ENCODE measurements around the gene PCSK5.

Gene PCSK5

GRCh38 chr9:76227156-76227555, 336.7 kb downstream of the PCSK5 start:
- no peak for DNase-seq
- Histone ChIP-seq H3K4me1 (ENCODE audit: low read length) (no peaks in the 10 kb centered on the region), H3K4me3 (ENCODE audit: low read length) (no peak overlapping the region), H3K9me3 (replicated peaks; ENCODE audit: insufficient read depth, low read length) (no peaks in the 10 kb centered on the region), H3F3A (ENCODE audit: insufficient read depth, low read length) (no peaks in the 10 kb centered on the region), H3K27me3 (replicated peaks; ENCODE audit: insufficient read depth, low read length) (no peaks in the 10 kb centered on the region), H3K27ac (ENCODE audit: low read length) (no peak overlapping the region), H3K79me2 (ENCODE audit: low read length) (no peaks in the 10 kb centered on the region), H3K36me3 (replicated peaks; ENCODE audit: insufficient read depth, low read length) (no peaks in the 10 kb centered on the region), H3K9ac (ENCODE audit: low read length) (no peak overlapping the region), H4K20me1 (ENCODE audit: insufficient read depth, low read length) (no peaks in the 10 kb centered on the region), H2AFZ (ENCODE audit: low read length) (no peak overlapping the region), H3K4me2 (ENCODE audit: low read depth, low read length) (no peak overlapping the region), H3K9me2 (replicated peaks; ENCODE audit: insufficient read depth, low read length) (no peaks in the 10 kb centered on the region)
- TF ChIP-seq CTCF (IDR thresholded peaks at IDR 0.05; ENCODE audit: low read length): no peak
- no peak for TF ChIP-seq EZH2phosphoT487 (IDR thresholded peaks at IDR 0.05; ENCODE audit: low read length)
- TF ChIP-seq EZH2 (optimal IDR thresholded peaks at IDR 0.05; ENCODE audit: low read depth, low read length): no peak

DNA sequence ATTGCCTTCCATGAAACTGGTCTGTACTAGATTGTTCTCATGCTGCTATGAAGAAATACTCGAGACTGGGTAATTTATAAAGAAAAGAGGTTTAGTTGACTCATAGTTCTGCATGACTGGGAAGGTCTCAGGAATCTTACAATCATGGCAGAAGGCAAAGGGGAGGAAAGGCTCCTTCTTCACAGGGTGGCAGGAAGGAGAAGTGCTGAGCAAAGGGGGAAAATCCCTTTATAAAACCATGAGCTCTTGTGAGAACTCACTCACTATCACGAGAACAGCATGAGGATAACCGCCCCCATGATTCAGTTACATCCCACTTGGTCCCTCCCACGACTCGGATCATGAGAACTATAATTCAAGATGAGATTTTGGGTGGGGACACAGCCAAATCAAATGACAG, 340.5 kb downstream of the PCSK5 start:
- Histone ChIP-seq H3K4me1 (ENCODE audit: low read length) (no peaks in the 10 kb centered on the region), H3K9ac (ENCODE audit: low read length) (no peak overlapping the region), H3K79me2 (ENCODE audit: low read length) (no peaks in the 10 kb centered on the region), H3F3A (ENCODE audit: insufficient read depth, low read length) (no peaks in the 10 kb centered on the region), H3K4me3 (ENCODE audit: low read length) (no peak overlapping the region), H3K9me3 (replicated peaks; ENCODE audit: insufficient read depth, low read length) (no peaks in the 10 kb centered on the region), H3K36me3 (replicated peaks; ENCODE audit: insufficient read depth, low read length) (no peaks in the 10 kb centered on the region), H4K20me1 (ENCODE audit: insufficient read depth, low read length) (no peaks in the 10 kb centered on the region), H3K4me2 (ENCODE audit: low read depth, low read length) (no peak overlapping the region), H3K27ac (ENCODE audit: low read length) (no peak overlapping the region), H2AFZ (ENCODE audit: low read length) (no peak overlapping the region), H3K9me2 (replicated peaks; ENCODE audit: insufficient read depth, low read length) (no peaks in the 10 kb centered on the region), H3K27me3 (replicated peaks; ENCODE audit: insufficient read depth, low read length) (no peaks in the 10 kb centered on the region)
- DNase-seq: no peak
- no peak for TF ChIP-seq EZH2 (optimal IDR thresholded peaks at IDR 0.05; ENCODE audit: low read depth, low read length)
- no peak for TF ChIP-seq EZH2phosphoT487 (IDR thresholded peaks at IDR 0.05; ENCODE audit: low read length)
- TF ChIP-seq CTCF (IDR thresholded peaks at IDR 0.05; ENCODE audit: low read length): no peak

DNA sequence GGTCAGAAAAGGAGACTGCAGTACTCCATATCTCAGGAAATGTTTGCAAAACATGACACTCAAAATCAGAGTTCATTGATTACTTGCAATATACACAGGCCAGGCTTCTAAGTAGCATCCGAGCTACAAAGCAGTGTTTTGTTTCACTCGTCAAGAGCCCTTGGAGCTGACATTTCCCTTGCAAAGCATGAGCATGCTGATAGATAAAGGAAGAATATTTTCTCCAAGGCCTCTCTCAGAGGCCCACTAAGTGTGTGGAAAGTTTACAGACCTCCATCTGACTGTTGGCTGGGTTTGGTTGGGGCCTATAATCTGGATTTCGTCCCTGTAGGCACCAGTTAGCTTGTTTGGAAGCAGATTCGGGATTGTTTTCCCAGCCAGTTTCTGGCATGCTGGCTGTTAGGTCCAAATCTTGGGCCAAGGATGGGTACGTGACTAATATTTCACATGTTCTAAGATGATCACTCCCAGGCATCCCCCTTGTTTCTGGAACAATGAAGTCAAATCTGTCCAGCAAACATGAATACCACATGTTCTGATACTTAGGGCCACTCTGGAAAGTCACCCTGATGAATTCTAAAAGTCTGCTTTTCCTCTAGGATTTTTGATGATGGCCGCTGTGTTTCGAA, 342.5 kb downstream of the PCSK5 start:
- H3K9me2 ChIP-seq (replicated peaks; ENCODE audit: insufficient read depth, low read length): no peaks in the 10 kb centered on the region
- H3K79me2 ChIP-seq (ENCODE audit: low read length): no peaks in the 10 kb centered on the region
- no peaks in the 10 kb centered on the region for H3F3A ChIP-seq (ENCODE audit: insufficient read depth, low read length)
- TF ChIP-seq CTCF (IDR thresholded peaks at IDR 0.05; ENCODE audit: low read length) (no peak), EZH2phosphoT487 (IDR thresholded peaks at IDR 0.05; ENCODE audit: low read length) (no peak), EZH2 (optimal IDR thresholded peaks at IDR 0.05; ENCODE audit: low read depth, low read length) (no peak)
- H3K4me1 ChIP-seq (ENCODE audit: low read length): no peaks in the 10 kb centered on the region
- H3K27ac ChIP-seq (ENCODE audit: low read length): no peak overlapping the region
- H3K9ac ChIP-seq (ENCODE audit: low read length): no peak overlapping the region
- H3K36me3 ChIP-seq (replicated peaks; ENCODE audit: insufficient read depth, low read length): no peaks in the 10 kb centered on the region
- H3K4me2 ChIP-seq (ENCODE audit: low read depth, low read length): no peak overlapping the region
- no peak overlapping the region for H3K4me3 ChIP-seq (ENCODE audit: low read length)
- no peaks in the 10 kb centered on the region for H3K27me3 ChIP-seq (replicated peaks; ENCODE audit: insufficient read depth, low read length)
- DNase-seq: no peak
- no peaks in the 10 kb centered on the region for H3K9me3 ChIP-seq (replicated peaks; ENCODE audit: insufficient read depth, low read length)
- no peak overlapping the region for H2AFZ ChIP-seq (ENCODE audit: low read length)
- no peaks in the 10 kb centered on the region for H4K20me1 ChIP-seq (ENCODE audit: insufficient read depth, low read length)
